Esophagus squamous epithelium (tissue), 5 donors: ENCODE measurements around the gene MSL2. TPM values are rescaled to one million over a fixed set of nuclear protein-coding genes. Genes with fewer than 3 reads are reported as not detected.
"Not testable (repeated sequence)": the region's sequence is repeated elsewhere in the genome, so short reads cannot be mapped to it uniquely, and the experiment has no call there.

Experiments
- DNase-seq: peaks from one replicate; lab custom pipeline; 2025; lab: John Stamatoyannopoulos, UW
- H3K27ac ChIP-seq, 4 donors: fragments of 200-600 bp; sonication (generic); one replicate each; pipeline ENCODE4 v1.5.1; 2016 to 2019; ENCODE audit warnings: mild to moderate bottlenecking in 1 of 4
- H3K27me3 ChIP-seq, 4 donors: fragments of 200-600 bp; sonication (generic); 1 replicate in 3 of 4; 2 replicates in 1 of 4; pipeline versions ENCODE4 v1.5.1 to v1.6.0; 2017 to 2021; ENCODE audit warnings: antibody characterized with exemption in 1 of 4
- H3K36me3 ChIP-seq, 3 donors: fragments of 200-600 bp; sonication (generic); one replicate each; pipeline ENCODE4 v1.5.1; 2016 to 2019
- H3K4me1 ChIP-seq, 3 donors: fragments of 200-600 bp; sonication (generic); one replicate each; pipeline ENCODE4 v1.5.1; 2017 to 2019
- H3K4me3 ChIP-seq, 4 donors: fragments of 200-600 bp; sonication (generic); 1 replicate in 3 of 4; 2 replicates in 1 of 4; pipeline ENCODE4 v1.5.1; 2016 to 2019; ENCODE audit warnings: mild to moderate bottlenecking in 2 of 4, moderate library complexity in 1 of 4
- H3K9me3 ChIP-seq, 3 donors: fragments of 200-600 bp; sonication (generic); one replicate each; pipeline ENCODE4 v1.5.1; 2016 to 2019
- POLR2A ChIP-seq, 4 donors: fragments of 450-650 bp; IDR thresholded peaks; one replicate each; pipeline ENCODE4 v1.6.1; 2017; ENCODE audit warnings: antibody characterized with exemption in 4 of 4, mild to moderate bottlenecking in 4 of 4, moderate library complexity in 3 of 4
- WGBS, 2 donors: methylation state at CpG; one replicate each; pipeline ENCODE4 v1.1.5; 2018; 5-methylcytosine and 5-hydroxymethylcytosine counted together
- intact Hi-C: fragments of 100-400 bp; cut with DNase I; formaldehyde crosslinking; loops from one replicate; pipeline ENCODE4 v1.15.0; 2022
- total RNA-seq, 4 donors: library from RNA; depleted of rRNA; stranded (reverse); fragments of >200 nt; gene quantifications; one replicate each; pipeline ENCODE4 v1.1.0, GENCODE V29; 2016
- TF ChIP-seq, protein P1 (sequence below), 6 experiments: fragments of 450-650 bp in 4 of 6; fragments of 200-600 bp in 2 of 6; sonication (generic) in 2 of 6; IDR thresholded peaks; one replicate each; pipeline ENCODE4 v1.5.1; 2016 to 2019; ENCODE audit warnings: antibody characterized with exemption in 6 of 6, mild to moderate bottlenecking in 4 of 6, moderate library complexity in 4 of 6
- donor health status: DM: yes; HTN: yes; CAD: no.

MSL2 gene
- total RNA-seq, 4 donors from 2014 or later = 12.9 to 24.8 (median 16.5) TPM

DNA sequence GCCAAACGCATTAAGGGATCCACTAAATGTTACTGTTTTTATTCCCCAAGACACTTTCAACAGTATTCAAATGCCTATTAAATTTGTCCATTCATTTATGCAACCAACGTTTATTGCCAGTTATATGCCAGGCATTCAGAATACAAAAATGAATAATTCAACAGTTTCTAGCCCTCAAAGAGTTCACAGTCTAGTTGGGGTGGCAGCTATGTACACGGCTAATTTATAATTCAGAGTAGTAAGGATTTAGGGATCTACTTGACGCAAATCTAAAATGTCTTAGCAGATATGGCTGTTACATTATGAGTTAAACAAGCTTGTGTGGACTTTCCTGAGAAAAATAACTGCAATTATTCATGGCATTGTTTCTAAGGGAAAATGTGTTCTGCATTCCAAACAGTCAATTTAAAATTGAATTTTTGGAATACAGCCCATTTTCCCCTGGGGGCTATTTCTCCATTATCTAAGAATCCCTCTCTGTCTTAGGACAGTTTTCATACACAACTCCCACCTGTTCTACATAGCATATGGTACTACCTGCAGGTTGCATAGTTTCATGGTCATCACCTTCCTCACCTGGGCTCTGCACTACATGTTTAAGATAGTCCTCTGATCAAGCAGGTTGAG lies 11.5 kb upstream of the MSL2 start:
- peaks cover 0 to 29% (median 0%) of the 10 kb centered on the region in 4 donors for H3K27me3 ChIP-seq
- no peaks in the 10 kb centered on the region for H3K9me3 ChIP-seq
- 65 to 71% methylated on average over 4 of the region's 4 CpGs for WGBS, 2 donors
- no peak overlapping the region for H3K27ac ChIP-seq
- no peak for DNase-seq
- intact Hi-C loops = no loop called here
- H3K4me3 ChIP-seq = no peak overlapping the region
- no peaks in the 10 kb centered on the region for H3K36me3 ChIP-seq
- H3K4me1 ChIP-seq = no peaks in the 10 kb centered on the region
- TF ChIP-seq POLR2A (IDR thresholded peaks at IDR 0.05) = no peak
- TF ChIP-seq, protein P1, sequence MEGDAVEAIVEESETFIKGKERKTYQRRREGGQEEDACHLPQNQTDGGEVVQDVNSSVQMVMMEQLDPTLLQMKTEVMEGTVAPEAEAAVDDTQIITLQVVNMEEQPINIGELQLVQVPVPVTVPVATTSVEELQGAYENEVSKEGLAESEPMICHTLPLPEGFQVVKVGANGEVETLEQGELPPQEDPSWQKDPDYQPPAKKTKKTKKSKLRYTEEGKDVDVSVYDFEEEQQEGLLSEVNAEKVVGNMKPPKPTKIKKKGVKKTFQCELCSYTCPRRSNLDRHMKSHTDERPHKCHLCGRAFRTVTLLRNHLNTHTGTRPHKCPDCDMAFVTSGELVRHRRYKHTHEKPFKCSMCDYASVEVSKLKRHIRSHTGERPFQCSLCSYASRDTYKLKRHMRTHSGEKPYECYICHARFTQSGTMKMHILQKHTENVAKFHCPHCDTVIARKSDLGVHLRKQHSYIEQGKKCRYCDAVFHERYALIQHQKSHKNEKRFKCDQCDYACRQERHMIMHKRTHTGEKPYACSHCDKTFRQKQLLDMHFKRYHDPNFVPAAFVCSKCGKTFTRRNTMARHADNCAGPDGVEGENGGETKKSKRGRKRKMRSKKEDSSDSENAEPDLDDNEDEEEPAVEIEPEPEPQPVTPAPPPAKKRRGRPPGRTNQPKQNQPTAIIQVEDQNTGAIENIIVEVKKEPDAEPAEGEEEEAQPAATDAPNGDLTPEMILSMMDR (IDR thresholded peaks at IDR 0.05) = no peak

DNA sequence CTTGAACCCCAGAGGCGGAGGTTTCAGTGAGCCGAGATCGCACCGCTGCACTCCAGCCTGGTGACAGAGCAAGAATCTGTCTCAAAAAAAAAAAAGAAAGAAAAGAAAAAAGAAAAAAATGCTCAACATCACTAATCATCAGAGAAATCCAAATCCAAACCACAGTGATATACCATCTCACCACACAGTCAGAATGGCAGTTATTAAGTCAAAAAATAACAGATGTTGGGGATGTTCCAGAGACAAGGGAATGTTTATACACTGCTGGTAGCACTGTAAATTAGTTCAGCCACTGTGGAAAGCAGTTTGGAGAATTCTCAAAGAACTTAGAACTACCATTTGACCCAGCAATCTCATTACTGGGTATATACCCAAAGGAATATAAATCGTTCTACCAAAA lies 3.1 kb upstream of the MSL2 start:
- H3K4me3 ChIP-seq, intact Hi-C loops, H3K36me3 ChIP-seq, H3K27ac ChIP-seq, H3K27me3 ChIP-seq, H3K9me3 ChIP-seq, DNase-seq: not testable (repeated sequence)
- H3K4me1 ChIP-seq = peaks cover 11 to 17% (median 12%) of the 10 kb centered on the region in 3 donors
- WGBS, 2 donors = 94% methylated on average over 5 of the region's 5 CpGs

DNA sequence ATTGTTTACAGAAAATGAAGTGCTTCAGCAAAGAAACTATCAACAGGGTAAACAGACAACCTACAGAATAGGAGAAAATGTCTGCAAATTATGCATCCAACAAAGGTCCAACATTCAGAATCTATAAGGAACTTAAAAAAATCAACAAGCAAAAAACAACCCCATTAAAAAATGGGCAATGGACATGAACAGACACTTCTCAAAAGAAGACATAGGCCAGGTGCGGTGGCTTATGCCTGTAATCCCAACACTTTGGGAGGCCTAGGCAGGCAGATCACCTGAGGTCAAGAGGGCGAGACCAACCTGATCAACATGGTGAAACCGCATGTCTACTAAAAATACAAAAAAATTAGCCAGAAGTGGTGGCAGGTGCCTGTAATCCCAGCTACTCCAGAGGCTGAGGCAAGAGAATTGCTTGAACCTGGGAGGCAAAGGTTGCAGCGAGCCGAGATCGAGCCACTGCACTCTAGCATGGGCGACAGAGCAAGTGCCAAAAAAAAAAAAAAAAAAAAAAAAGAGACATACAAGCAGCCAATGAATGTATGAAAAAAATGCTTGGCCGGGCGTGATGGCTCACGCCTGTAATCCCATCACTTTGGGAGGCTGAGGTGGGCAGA lies 2.4 kb upstream of the MSL2 start:
- H3K36me3 ChIP-seq, intact Hi-C loops, H3K27me3 ChIP-seq, DNase-seq, H3K9me3 ChIP-seq, H3K4me3 ChIP-seq: not testable (repeated sequence)
- H3K4me1 ChIP-seq = peaks cover 11 to 21% (median 12%) of the 10 kb centered on the region in 3 donors
- peak overlapping the region in 1 of 4 donors; percentile 98 for H3K27ac ChIP-seq
- 95% methylated on average over 8 to 10 of the region's 10 CpGs for WGBS, 2 donors

DNA sequence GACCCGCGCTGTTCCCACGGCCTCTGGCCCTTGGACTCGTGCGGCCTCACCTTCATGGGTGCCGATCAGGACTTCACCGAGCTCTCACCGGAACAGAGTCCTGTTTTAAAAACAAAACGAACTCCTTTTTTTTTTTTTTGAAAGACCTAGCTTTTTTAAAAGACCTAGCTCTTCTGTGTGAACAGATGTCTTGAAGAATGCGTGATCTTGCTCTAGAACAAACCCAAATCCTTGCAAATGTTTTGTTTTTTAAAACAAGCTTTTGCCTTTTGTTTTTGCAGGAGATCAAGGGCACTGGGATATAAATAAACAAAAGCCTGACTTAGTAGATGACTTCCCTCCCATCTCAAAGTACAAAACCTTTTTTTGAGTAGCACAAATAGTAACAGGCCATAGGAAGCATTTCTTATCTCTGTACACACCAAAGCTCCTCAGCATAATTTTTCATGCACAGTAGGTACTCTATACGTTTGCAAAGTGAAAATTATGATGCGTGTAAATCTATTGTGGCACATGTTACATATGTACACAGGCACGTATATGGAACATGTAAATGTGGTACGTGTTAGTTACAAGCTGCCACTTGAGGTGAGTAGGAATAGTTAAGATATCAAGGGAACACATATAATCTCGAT lies 1.1 kb upstream of the MSL2 start:
- H3K36me3 ChIP-seq = no peaks in the 10 kb centered on the region
- H3K9me3 ChIP-seq = no peaks in the 10 kb centered on the region
- WGBS, 2 donors = 18 to 20% methylated on average over 10 to 13 of the region's 15 CpGs
- no peak for DNase-seq
- H3K4me1 ChIP-seq = peaks cover 11 to 34% (median 12%) of the 10 kb centered on the region in 3 donors
- intact Hi-C loops = no loop called here
- no peaks in the 10 kb centered on the region for H3K27me3 ChIP-seq
- TF ChIP-seq, protein P1 (IDR thresholded peaks at IDR 0.05) = no peak
- no peak for TF ChIP-seq POLR2A (IDR thresholded peaks at IDR 0.05)
- H3K4me3 ChIP-seq = peak overlapping the region; percentile 72 to 86 (median 80)
- H3K27ac ChIP-seq = peak overlapping the region; percentile 98 to 100 (median 99)

DNA sequence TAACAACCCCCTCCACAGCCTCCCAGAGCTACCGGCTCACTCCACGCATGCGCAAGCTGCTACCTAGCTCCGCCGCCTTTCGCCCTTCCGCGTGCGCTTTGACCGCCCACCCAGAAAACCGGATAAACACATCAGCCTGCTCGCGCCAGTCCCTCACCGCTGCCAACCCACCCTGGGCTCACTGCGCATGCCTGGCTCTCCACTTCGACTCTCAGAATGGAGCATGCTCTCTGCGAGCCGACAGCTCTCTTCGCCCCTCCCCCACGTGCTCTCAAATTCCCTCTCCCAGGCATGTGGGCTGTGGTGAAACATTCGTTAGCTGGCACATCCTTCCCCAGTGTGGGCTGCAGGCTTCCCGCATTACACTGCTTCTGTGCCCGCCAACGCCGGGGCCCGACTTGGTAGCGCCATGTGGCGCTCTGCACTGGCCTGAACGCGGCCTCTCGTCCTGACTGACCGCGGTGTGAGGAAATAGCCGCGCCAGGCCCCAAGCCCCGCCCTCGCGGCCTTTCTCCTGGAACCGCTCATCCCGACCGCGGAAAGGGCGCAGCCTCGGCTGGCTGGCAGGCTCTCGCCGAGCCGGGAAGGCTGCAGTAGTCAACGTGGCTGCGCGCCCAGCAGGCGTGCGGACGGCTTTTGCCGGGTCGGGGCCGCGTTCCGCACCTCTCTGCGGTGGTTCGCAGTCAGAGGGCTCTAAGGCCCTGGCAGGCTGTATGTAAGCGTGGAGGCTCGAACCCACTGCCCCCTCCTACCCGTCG lies 445 bp upstream of the MSL2 start:
- Histone ChIP-seq H3K4me3 (peak overlapping the region; percentile 72 to 86 (median 80)), H3K27me3 (no peaks in the 10 kb centered on the region), H3K4me1 (peaks cover 13 to 41% (median 19%) of the 10 kb centered on the region in 3 donors), H3K36me3 (no peaks in the 10 kb centered on the region), H3K9me3 (no peaks in the 10 kb centered on the region), H3K27ac (peak overlapping the region; percentile 98 to 100 (median 99))
- peak in 3 of 4 donors; percentile 33 to 67 (median 58) for TF ChIP-seq POLR2A (IDR thresholded peaks at IDR 0.05)
- TF ChIP-seq, protein P1 (IDR thresholded peaks at IDR 0.05) = peak in 2 of 6 experiments; percentile 2 to 28
- 0% methylated on average over 24 to 26 of the region's 64 CpGs for whole genome bisulfite sequencing, 2 donors
- DNase-seq = peak; percentile 92
- intact Hi-C loops = no loop called here
